ENCODE data around the gene ZNF658.
"Not testable (repeated sequence)": the region's sequence is repeated elsewhere in the genome, so short reads cannot be mapped to it uniquely, and the experiment has no call there.

DNA sequence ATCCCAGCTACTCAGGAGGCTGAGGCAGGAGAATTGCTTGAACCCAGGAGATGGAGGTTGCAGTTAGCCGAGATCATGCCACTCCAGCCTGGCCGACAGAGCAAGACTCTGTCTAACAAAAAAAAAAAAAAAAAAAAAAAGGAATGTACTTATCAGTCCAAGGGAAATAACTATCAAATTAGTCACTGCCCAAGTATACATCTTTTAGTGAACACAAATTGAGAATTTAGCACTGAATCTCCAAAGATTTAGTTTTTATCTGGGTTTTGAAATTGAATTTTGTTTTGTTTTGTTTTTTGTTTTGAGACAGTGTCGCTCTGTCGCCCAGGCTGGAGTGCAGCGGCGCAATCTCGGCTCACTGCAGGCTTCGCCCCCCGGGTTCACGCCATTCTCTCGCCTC is 52.1 kb downstream of the ZNF658 start:
- TF ChIP-seq, protein P1, sequence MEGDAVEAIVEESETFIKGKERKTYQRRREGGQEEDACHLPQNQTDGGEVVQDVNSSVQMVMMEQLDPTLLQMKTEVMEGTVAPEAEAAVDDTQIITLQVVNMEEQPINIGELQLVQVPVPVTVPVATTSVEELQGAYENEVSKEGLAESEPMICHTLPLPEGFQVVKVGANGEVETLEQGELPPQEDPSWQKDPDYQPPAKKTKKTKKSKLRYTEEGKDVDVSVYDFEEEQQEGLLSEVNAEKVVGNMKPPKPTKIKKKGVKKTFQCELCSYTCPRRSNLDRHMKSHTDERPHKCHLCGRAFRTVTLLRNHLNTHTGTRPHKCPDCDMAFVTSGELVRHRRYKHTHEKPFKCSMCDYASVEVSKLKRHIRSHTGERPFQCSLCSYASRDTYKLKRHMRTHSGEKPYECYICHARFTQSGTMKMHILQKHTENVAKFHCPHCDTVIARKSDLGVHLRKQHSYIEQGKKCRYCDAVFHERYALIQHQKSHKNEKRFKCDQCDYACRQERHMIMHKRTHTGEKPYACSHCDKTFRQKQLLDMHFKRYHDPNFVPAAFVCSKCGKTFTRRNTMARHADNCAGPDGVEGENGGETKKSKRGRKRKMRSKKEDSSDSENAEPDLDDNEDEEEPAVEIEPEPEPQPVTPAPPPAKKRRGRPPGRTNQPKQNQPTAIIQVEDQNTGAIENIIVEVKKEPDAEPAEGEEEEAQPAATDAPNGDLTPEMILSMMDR (IDR thresholded peaks at IDR 0.05; ENCODE audit: low read depth, low read length, missing input control) = not testable (repeated sequence)
- TF ChIP-seq YY1, NR2F2, REST, JUND, FOXA1 (IDR thresholded peaks at IDR 0.05): not testable (repeated sequence)
